ENCODE data around the gene KIF26A. TPM values are rescaled to one million over a fixed set of nuclear protein-coding genes. Genes with fewer than 3 reads are reported as not detected.

KIF26A gene
- polyA plus RNA-seq, 1 of the 3 experiments (the other 2 are of a cell fraction), result 1.7 TPM

DNA sequence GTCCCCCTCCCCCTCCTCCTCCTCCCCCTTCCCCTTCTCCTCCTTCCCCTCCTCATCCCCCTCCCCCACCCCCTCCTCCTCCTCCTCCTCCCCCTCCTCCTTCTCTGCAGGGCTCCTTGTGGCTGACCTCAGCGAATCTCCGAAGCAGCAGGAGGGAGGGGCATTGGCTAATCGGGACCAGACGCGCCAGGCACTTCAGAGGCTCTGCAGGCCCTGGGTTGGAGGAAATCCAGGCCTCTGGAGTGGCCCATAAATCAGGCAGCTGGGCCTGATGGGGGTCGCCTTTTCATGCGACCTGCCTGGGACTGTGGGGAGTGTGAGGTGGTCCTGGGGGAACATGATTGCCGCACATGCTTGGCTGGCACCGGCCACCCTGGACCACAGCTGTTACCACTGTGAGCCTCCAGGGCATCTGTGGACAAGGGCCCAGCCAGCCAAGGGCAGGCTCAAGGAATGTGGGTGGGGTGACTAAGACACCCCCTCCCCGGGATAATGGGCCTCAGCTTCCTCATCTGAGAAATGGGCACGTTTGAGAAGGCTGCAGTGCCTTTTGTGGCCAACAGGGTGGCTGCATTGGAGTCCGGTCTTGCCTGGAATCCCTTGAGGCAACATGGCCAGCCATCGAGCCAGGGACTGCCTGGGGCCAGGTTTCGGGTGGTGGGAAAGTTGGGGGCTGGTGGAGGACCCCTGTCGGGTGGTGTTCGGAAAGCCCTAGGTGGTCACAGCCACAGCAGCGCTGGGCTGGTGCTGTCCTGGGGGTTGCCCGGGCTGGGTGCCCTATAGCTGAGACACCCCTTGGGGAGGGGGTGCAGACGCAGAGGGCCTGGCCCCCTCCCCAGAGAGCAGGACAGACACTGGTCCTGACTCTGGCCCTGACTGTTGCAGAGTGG, 12.0 kb downstream of the KIF26A start (continued):
- peak; percentile 92; the same call in 1 of the 2 replicates for TF ChIP-seq FOXJ3 (CRISPR knock-in tag; IDR thresholded peaks at IDR 0.05)
- TF ChIP-seq, protein P1, sequence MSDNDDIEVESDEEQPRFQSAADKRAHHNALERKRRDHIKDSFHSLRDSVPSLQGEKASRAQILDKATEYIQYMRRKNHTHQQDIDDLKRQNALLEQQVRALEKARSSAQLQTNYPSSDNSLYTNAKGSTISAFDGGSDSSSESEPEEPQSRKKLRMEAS (IDR thresholded peaks at IDR 0.05; ENCODE audit: low read depth), result no peak
- TF ChIP-seq, protein P2, sequence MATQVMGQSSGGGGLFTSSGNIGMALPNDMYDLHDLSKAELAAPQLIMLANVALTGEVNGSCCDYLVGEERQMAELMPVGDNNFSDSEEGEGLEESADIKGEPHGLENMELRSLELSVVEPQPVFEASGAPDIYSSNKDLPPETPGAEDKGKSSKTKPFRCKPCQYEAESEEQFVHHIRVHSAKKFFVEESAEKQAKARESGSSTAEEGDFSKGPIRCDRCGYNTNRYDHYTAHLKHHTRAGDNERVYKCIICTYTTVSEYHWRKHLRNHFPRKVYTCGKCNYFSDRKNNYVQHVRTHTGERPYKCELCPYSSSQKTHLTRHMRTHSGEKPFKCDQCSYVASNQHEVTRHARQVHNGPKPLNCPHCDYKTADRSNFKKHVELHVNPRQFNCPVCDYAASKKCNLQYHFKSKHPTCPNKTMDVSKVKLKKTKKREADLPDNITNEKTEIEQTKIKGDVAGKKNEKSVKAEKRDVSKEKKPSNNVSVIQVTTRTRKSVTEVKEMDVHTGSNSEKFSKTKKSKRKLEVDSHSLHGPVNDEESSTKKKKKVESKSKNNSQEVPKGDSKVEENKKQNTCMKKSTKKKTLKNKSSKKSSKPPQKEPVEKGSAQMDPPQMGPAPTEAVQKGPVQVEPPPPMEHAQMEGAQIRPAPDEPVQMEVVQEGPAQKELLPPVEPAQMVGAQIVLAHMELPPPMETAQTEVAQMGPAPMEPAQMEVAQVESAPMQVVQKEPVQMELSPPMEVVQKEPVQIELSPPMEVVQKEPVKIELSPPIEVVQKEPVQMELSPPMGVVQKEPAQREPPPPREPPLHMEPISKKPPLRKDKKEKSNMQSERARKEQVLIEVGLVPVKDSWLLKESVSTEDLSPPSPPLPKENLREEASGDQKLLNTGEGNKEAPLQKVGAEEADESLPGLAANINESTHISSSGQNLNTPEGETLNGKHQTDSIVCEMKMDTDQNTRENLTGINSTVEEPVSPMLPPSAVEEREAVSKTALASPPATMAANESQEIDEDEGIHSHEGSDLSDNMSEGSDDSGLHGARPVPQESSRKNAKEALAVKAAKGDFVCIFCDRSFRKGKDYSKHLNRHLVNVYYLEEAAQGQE (IDR thresholded peaks at IDR 0.05; ENCODE audit: low read depth, low read length), result 0 out of 2 replicates have a peak, but pooled peaks have one; percentile 3
- TF ChIP-seq SIN3A (IDR thresholded peaks at IDR 0.05; ENCODE audit: borderline replicate concordance, low read depth, low read length), result no peak
- peak; percentile 75 for TF ChIP-seq CHD2 (IDR thresholded peaks at IDR 0.05; ENCODE audit: low read length, partially characterized antibody)
- TF ChIP-seq, protein P3, sequence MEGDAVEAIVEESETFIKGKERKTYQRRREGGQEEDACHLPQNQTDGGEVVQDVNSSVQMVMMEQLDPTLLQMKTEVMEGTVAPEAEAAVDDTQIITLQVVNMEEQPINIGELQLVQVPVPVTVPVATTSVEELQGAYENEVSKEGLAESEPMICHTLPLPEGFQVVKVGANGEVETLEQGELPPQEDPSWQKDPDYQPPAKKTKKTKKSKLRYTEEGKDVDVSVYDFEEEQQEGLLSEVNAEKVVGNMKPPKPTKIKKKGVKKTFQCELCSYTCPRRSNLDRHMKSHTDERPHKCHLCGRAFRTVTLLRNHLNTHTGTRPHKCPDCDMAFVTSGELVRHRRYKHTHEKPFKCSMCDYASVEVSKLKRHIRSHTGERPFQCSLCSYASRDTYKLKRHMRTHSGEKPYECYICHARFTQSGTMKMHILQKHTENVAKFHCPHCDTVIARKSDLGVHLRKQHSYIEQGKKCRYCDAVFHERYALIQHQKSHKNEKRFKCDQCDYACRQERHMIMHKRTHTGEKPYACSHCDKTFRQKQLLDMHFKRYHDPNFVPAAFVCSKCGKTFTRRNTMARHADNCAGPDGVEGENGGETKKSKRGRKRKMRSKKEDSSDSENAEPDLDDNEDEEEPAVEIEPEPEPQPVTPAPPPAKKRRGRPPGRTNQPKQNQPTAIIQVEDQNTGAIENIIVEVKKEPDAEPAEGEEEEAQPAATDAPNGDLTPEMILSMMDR (IDR thresholded peaks at IDR 0.05), result peak; percentile 50

DNA sequence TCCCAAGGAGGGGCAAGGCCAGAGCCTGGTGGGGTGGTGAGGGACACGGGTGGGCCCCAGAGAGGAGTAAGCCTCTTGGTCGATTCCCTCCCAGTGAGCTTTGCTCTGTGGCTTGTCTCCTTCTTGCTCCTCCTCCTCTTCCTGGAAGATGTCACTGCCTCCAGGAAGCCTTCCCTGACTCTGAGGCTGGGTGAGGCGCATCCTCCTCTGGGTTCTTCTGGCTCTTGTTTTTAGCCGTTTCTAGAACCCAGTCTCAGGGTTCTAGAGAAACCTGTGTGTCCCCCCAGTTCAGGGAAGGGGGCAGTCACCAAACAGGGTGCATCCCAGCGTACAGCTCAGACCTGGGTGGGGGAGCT, 12.6 kb downstream of the KIF26A start:
- DNase-seq, result no peak
- POLR2A ChIA-PET, result interaction anchor here (0.6 kb wide), 1 partner anchor 11 kb away, joined by 3 read pairs; no protein-coding TSS in a partner anchor
- Histone ChIP-seq H3F3A (replicated peaks; ENCODE audit: insufficient read depth) (no peaks in the 10 kb centered on the region), H3K9me3 (no peaks in the 10 kb centered on the region), H3K27ac (ENCODE audit: low read depth in 2 of 2, low read length in 1 of 2) (peak overlapping the region in 1 of 2 experiments; percentile 99; a peak in 1 of 4 replicates), H4K20me1 (ENCODE audit: insufficient read depth) (no peaks in the 10 kb centered on the region), H3K9me2 (no peaks in the 10 kb centered on the region), H3K9ac (no peak overlapping the region), H3K4me2 (no peak overlapping the region; the same call in 1 of the 2 replicates), H2AFZ (ENCODE audit: low read depth) (no peak overlapping the region), H3K27me3 (ENCODE audit: insufficient read depth) (no peaks in the 10 kb centered on the region), H3K36me3 (replicated peaks in 1 of 2; ENCODE audit: control insufficient read depth in 1 of 2, insufficient read depth in 2 of 2, low read length in 1 of 2) (no peaks in the 10 kb centered on the region), H3K4me3 (ENCODE audit: low read depth in 2 of 2, low read length in 1 of 2) (no peak overlapping the region), H3K79me2 (ENCODE audit: insufficient read depth) (no peaks in the 10 kb centered on the region), H3K4me1 (ENCODE audit: control insufficient read depth in 1 of 2, insufficient read depth in 2 of 2, low read depth in 1 of 2, low read length in 1 of 2) (peaks cover 16 to 94% of the 10 kb centered on the region in 2 experiments; a peak in 2 of 4 replicates)
- 94% methylated on average over 3 of the region's 5 CpGs for WGBS (ENCODE audit: low lambda C conversion rate)
- CTCF ChIA-PET, result interaction anchor here (0.7 to 7.0 kb wide), 9 partner anchors 11 to 433 kb away, joined by 3 to 48 read pairs (median 5); no protein-coding TSS in a partner anchor
- TF ChIP-seq EP300 (IDR thresholded peaks at IDR 0.05; ENCODE audit: borderline replicate concordance in 1 of 2, low read depth in 1 of 2, low read length in 1 of 2) (no peak), ELF1 (IDR thresholded peaks at IDR 0.05) (no peak), TAF1 (IDR thresholded peaks at IDR 0.05; ENCODE audit: borderline replicate concordance, low read depth, low read length) (no peak), YY1 (IDR thresholded peaks at IDR 0.05; ENCODE audit: low read depth) (no peak), JUND (IDR thresholded peaks at IDR 0.05) (no peak), FOXM1 (IDR thresholded peaks at IDR 0.05; ENCODE audit: low read depth) (no peak), RXRA (IDR thresholded peaks at IDR 0.05; ENCODE audit: borderline replicate concordance, low read depth) (no peak), RCOR1 (IDR thresholded peaks at IDR 0.05; ENCODE audit: low read length) (no peak), TCF12 (IDR thresholded peaks at IDR 0.05) (no peak)
- TF ChIP-seq, protein P4, sequence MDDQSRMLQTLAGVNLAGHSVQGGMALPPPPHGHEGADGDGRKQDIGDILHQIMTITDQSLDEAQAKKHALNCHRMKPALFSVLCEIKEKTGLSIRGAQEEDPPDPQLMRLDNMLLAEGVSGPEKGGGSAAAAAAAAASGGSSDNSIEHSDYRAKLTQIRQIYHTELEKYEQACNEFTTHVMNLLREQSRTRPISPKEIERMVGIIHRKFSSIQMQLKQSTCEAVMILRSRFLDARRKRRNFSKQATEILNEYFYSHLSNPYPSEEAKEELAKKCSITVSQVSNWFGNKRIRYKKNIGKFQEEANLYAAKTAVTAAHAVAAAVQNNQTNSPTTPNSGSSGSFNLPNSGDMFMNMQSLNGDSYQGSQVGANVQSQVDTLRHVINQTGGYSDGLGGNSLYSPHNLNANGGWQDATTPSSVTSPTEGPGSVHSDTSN (IDR thresholded peaks at IDR 0.05), result no peak
- TF ChIP-seq, protein P3 (IDR thresholded peaks at IDR 0.05), result no peak
- TF ChIP-seq, protein P5, sequence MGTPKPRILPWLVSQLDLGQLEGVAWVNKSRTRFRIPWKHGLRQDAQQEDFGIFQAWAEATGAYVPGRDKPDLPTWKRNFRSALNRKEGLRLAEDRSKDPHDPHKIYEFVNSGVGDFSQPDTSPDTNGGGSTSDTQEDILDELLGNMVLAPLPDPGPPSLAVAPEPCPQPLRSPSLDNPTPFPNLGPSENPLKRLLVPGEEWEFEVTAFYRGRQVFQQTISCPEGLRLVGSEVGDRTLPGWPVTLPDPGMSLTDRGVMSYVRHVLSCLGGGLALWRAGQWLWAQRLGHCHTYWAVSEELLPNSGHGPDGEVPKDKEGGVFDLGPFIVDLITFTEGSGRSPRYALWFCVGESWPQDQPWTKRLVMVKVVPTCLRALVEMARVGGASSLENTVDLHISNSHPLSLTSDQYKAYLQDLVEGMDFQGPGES (IDR thresholded peaks at IDR 0.05; ENCODE audit: low read depth, low read length), result no peak

Measured in SK-N-SH (cell line).